Prostate gland (tissue), 2 donors: ENCODE results near the gene PRF1.
"Not testable (repeated sequence)": the region's sequence is repeated elsewhere in the genome, so short reads cannot be mapped to it uniquely, and the experiment has no call there.

Experiments used
- CTCF ChIP-seq, 4 experiments: fragments of 200-600 bp in 2 of 4; fragments of 450-650 bp in 2 of 4; sonication (generic) in 2 of 4; IDR thresholded peaks; 1 replicate in 3 of 4; 2 replicates in 1 of 4; pipeline ENCODE4 v1.5.1; 2016 to 2019; ENCODE audit warnings: antibody characterized with exemption in 4 of 4, mild to moderate bottlenecking in 2 of 4, moderate library complexity in 2 of 4
- POLR2A ChIP-seq: fragments of 450-650 bp; IDR thresholded peaks from one replicate; pipeline ENCODE4 v1.6.1; 2016; ENCODE audit warnings: antibody characterized with exemption, mild to moderate bottlenecking

- not testable (repeated sequence) for TF ChIP-seq POLR2A; CTCF (IDR thresholded peaks at IDR 0.05)
Measured at GRCh38 chr10:70643272-70643671, 40.7 kb upstream of the PRF1 start.
